ENCODE data around the gene BRAP.
"Not testable (repeated sequence)": the region's sequence is repeated elsewhere in the genome, so short reads cannot be mapped to it uniquely, and the experiment has no call there.

Gene BRAP

DNA sequence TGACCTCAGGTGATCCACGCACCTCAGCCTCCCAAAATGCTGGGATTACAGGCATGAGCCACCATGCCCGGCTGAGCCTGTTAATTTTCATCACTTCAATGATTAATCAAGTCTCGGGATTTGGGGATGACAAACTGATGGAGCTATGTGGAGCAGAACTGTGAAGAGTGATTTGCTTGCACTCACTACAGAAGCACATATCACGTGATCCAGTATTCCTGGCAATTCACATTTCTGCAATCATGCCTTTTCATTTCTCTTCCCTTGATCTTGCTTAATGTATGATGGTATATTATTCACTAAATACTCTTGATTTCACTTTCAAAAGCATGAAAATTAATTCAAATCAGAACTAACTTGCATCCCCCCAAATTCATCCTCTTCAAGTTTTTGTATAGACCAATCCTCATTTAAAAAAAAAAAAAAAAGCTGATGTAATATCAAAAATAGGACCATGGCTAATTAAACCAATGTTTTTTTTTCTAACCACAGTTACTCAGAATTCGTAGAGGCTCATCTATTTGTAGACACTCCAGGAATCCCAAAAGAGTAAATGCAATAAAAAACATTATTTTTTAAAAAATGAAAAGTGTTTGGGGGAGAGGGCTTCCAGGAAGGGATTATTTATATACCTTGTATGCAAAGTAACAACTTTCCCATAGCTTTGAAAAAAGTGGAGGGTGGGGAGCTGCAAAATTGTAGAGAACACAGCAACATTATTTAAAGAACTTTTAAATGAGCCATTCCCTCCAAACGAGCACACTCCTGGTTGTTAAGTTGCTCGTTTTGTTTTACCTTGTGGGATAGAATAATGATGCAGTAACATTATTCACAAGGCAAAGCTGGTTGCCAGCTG is 79.6 kb downstream of the BRAP start:
- DNase-seq = no peak

GRCh38 chr12:111602857-111603256 is 82.9 kb downstream of the BRAP start:
- DNase-seq = not testable (repeated sequence)

DNA sequence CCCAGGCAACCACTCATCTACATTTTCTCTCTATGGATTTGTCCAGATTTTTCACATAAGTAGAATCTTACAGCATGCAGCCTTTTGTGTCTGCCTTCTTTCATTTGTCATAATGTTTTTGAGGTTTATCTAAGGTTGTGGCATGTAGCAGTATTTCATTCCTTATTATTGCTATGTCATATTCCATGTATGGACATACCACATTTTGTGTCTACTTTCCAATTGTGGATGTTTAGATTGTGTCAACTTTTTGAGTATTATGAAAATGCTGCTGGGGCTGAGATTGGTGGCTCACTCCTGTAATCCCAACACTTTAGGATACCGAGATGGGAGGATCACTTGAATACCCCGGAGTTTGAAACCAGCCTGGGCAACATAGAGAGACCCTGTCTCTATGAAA is 83.4 kb downstream of the BRAP start:
- DNase-seq = no peak

DNA sequence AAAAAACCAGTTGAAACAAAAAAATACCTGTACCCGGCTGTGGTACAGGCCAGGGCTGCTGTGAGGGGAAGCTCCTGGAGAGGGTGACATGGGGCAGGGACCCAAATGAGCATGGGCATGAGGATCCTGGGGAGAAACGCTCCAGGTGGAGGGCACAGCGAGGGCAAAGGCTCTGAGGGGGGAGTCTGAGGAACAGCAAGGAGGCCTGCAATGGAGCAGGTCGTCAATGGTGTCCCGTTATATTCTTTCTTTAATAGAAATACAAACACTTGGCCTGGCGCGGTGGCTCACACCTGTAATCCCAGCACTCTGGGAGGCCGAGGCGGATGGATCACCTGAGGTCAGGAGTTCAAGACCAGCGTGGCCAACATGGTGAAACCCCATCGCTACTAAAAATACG is 84.8 kb downstream of the BRAP start:
- DNase-seq = not testable (repeated sequence)

- DNase-seq = no peak
Measured at GRCh38 chr12:111600205-111600642, 85.5 kb downstream of the BRAP start.

DNA sequence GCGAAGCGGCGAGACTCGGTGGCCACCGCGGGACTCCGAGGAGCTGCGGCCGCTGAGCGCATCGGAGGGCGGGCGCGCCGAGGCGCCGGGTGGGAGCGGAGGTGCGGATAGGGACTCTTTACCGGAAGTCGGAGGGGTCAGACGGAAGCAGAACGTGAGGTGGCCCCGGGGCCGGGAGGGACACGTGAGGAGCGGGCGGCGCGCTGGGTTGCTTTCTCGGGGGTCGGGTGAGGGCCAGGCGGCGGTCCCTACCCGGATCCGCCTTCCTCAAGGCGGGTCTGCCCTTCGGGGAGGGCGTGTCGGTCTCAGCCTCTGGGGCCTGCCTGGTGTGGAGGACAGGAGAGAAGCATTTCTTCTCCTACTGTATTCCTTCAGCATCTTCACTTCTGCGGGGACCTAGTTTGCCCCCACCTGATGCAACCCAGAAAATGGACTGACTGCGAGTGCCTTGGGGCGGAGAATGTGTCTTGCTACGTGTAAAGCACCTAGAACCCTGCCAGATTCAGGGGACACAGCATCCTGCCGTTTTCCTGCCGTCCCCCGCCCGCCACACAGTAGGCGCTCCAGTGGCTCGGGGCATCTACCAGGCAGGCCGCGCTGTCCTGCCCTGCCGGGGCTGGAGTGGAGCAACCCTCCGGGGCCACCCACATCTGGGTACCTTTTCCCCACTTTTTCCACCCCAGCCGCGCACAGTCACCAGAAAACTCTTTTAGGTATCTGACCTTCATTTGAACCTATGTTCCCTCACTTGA is 86.1 kb downstream of the BRAP start:
- DNase-seq = peak; percentile 95

DNA sequence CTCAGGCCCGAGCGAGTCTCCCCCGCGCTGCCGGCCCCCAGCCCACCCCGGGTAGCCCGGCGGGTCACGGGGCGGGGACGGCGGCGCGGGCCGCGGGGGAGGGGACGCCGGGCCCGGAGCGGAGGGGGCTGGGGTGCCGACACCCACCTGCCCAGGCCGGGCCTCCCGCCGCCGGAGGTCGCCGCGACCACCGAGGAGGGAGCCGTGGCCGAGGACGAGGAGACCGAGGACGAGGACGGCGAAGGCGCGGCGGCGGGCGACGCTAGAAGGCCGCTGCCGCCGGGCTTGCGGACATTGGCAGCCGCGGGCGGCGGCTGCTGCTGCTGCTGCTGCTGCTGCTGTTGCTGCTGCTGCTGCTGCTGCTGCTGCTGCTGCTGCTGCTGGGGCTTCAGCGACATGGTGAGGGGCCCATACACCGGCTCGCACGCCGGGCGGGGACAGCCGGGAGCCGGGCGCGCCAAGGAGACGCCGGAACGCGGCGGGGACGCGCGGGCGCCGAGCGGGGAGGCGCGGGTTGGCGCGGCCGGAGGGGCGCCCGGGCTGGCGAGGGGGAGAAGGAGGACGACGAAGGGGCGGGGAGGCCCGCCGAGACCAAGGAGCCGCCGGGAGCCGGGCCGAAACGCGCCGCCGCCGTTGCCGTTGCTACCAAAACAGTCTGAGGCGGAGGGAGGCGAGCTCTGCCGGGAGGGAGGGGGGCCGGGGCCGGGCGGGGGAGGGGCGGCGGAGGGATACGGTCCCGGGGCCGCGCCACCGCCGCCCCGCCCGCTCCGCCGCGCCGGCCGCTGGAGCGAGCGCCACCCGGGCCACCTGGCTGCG is 86.9 kb downstream of the BRAP start, which contains the start of gene ATXN2:
ATXN2 (minus strand) TSS at position 679 of the 816 bp plus-strand sequence; CDS start at position 398, 281 bp downstream.
- peak; percentile 88 for DNase-seq

GRCh38 chr12:111597831-111598636 is 87.7 kb downstream of the BRAP start:
- DNase-seq = peak; percentile 76

- peak; percentile 64 for DNase-seq
Measured at GRCh38 chr12:111596985-111597830, 88.5 kb downstream of the BRAP start.

DNA sequence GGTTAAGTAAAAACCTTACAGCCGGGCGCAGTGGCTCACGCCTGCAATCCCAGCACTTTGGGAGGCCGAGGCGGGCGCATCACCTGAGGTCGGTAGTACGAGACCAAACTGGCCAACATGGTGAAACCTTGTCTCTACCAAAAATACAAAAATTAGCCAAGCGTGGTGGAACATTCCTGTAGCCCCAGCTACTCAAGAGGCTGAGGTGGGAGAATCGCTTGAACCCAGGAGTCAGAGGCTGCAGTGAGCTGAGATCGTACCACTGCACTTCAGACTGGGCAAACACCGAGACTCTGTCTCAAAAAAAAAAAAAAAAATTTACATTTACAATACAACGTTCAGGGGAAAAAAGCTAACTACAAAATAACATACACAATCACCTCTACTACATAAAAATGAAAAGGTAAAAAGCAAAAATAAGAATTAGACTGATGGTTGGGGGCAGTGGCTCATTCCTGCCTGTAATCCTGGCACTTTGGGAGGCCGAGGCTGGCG is 90.4 kb downstream of the BRAP start:
- peak; percentile 31 for DNase-seq

All from activated effector memory CD4-positive, alpha-beta T cell treated with anti-CD3 and anti-CD28 coated beads, Interleukin-2, amount 50 U/mL, for 16 hours (primary cell).